ENCODE measurements around the gene SCGB1A1. TPM values are rescaled to one million over a fixed set of nuclear protein-coding genes. Genes with fewer than 3 reads are reported as not detected.

Gene SCGB1A1
- total and polyA plus RNA-seq, 2 of the 13 experiments (the other 11 are each of a cell fraction or from before 2014, with no cell fraction given) = not detected

- Histone ChIP-seq H3K4me1 (ENCODE audit: insufficient read depth, low read length) (no peaks in the 10 kb centered on the region), H3K9ac (ENCODE audit: insufficient read depth, low read depth, low read length) (no peak overlapping the region), H3K27me3 (ENCODE audit: control insufficient read depth in 1 of 2, insufficient read depth in 2 of 2, low read length in 2 of 2) (no peaks in the 10 kb centered on the region), H3K36me3 (replicated peaks in 1 of 2; ENCODE audit: control insufficient read depth in 1 of 2, insufficient read depth in 2 of 2, low read length in 2 of 2) (no peaks in the 10 kb centered on the region; a peak in 2 of 5 replicates), H2AFZ (ENCODE audit: low read length) (no peak overlapping the region), H3K4me3 (replicated peaks in 1 of 3; ENCODE audit: insufficient read depth in 1 of 3, low read depth in 2 of 3, low read length in 3 of 3) (no peak overlapping the region), H3K27ac (ENCODE audit: extremely low read length, insufficient read depth, low read length) (no peak overlapping the region), H4K20me1 (ENCODE audit: insufficient read depth, low read length) (no peaks in the 10 kb centered on the region), H3K79me2 (ENCODE audit: insufficient read depth, low read length) (no peaks in the 10 kb centered on the region), H3K4me2 (ENCODE audit: low read depth, low read length) (no peak overlapping the region), H3K9me3 (ENCODE audit: low read length) (no peaks in the 10 kb centered on the region)
- POLR2A ChIA-PET = no interaction called here
- in situ Hi-C loops (cut with HindIII; ENCODE audit: extremely low pct_ligation_motif_present, low pct_unique_long_range_greater_than_20kb) = no loop called here
- FAIRE-seq (no peak), ATAC-seq (no peak), DNase-seq (ENCODE audit: low spot score) (no peak)
- intact Hi-C loops (cut with micrococcal nuclease; ENCODE audit: unreplicated experiment) = no loop called here
- 96% methylated on average over 13 of the region's 18 CpGs for WGBS (ENCODE audit: low lambda C conversion rate)
- no TSS peak for BruUV-seq (replicated peaks)
- CTCF ChIA-PET (ENCODE audit: low intra/inter-chr PET ratio, low total read pairs) = no interaction called here
- TF ChIP-seq ZNF441 (CRISPR knock-in tag; IDR thresholded peaks at IDR 0.05; ENCODE audit: borderline replicate concordance) (no peak), TEF (CRISPR knock-in tag; IDR thresholded peaks at IDR 0.05) (no peak), ARNT (IDR thresholded peaks at IDR 0.05) (no peak), ZNF251 (CRISPR knock-in tag; IDR thresholded peaks at IDR 0.05) (no peak), SMAD3 (CRISPR knock-in tag; IDR thresholded peaks at IDR 0.05) (no peak), ZNF124 (CRISPR knock-in tag; IDR thresholded peaks at IDR 0.05) (no peak), TFDP2 (CRISPR knock-in tag; IDR thresholded peaks at IDR 0.05) (no peak), ZNF18 (CRISPR knock-in tag; IDR thresholded peaks at IDR 0.05; ENCODE audit: insufficient replicate concordance) (no peak), ZBTB14 (CRISPR knock-in tag; IDR thresholded peaks at IDR 0.05) (no peak), RERE (CRISPR knock-in tag; IDR thresholded peaks at IDR 0.05; ENCODE audit: low read depth) (no peak), HBP1 (CRISPR knock-in tag; IDR thresholded peaks at IDR 0.05; ENCODE audit: low read depth) (no peak), ISL2 (CRISPR knock-in tag; IDR thresholded peaks at IDR 0.05) (no peak), ZFP36 (IDR thresholded peaks at IDR 0.05; ENCODE audit: borderline replicate concordance, low read depth, low read length, partially characterized antibody) (no peak)
Observed at GRCh38 chr11:62373464-62374119, 45.2 kb upstream of the SCGB1A1 start.
